ENCODE data around the gene DNA2. TPM values are rescaled to one million over a fixed set of nuclear protein-coding genes. Genes with fewer than 3 reads are reported as not detected.

The DNA2 gene
- total RNA-seq, 4 donors from 2014 or later: 1.8 to 10.5 (median 5.2) TPM

GRCh38 chr10:68428396-68429104, 43.2 kb downstream of the DNA2 start:
- WGBS, 2 donors: 71 to 78% methylated on average over 5 of the region's 5 CpGs
- intact Hi-C loops (cut with DNase I): no loop called here

DNA sequence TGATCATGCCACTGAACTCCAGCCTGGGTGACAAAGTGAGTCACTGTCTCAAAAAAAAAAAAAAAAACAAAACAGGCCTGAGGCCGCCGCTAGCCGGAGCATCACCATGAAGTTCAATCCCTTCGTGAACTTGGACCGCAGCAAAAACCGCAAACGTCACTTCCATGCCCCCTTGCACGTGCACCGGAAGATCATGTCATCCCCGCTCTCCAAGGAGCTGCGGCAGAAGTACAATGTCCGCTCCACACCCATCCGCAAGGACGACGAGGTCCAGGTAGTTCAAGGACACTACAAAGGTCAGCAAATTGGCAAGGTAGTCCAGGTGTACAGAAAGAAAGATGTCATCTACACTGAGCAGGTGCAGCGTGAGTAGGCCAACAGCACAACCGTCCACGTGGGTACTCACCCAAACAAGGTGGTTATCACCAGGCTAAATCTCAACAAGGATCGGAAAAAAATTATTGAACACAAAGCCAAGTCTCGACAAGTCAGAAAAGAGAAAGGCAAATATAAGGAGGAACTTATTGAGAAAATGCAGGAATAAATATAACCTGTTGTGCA, 47.2 kb downstream of the DNA2 start:
- 90 to 93% methylated on average over 20 of the region's 20 CpGs for WGBS, 2 donors
- no peak for DNase-seq
- intact Hi-C loops (cut with DNase I): no loop called here
- TF ChIP-seq, protein P1, sequence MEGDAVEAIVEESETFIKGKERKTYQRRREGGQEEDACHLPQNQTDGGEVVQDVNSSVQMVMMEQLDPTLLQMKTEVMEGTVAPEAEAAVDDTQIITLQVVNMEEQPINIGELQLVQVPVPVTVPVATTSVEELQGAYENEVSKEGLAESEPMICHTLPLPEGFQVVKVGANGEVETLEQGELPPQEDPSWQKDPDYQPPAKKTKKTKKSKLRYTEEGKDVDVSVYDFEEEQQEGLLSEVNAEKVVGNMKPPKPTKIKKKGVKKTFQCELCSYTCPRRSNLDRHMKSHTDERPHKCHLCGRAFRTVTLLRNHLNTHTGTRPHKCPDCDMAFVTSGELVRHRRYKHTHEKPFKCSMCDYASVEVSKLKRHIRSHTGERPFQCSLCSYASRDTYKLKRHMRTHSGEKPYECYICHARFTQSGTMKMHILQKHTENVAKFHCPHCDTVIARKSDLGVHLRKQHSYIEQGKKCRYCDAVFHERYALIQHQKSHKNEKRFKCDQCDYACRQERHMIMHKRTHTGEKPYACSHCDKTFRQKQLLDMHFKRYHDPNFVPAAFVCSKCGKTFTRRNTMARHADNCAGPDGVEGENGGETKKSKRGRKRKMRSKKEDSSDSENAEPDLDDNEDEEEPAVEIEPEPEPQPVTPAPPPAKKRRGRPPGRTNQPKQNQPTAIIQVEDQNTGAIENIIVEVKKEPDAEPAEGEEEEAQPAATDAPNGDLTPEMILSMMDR (IDR thresholded peaks at IDR 0.05): no peak
- no peak for TF ChIP-seq POLR2A (IDR thresholded peaks at IDR 0.05)
- H3K36me3 ChIP-seq: peaks cover 0 to 17% (median 0%) of the 10 kb centered on the region in 3 donors
- H3K27ac ChIP-seq: no peak overlapping the region
- no peaks in the 10 kb centered on the region for H3K27me3 ChIP-seq
- H3K4me3 ChIP-seq: no peak overlapping the region
- H3K4me1 ChIP-seq: no peaks in the 10 kb centered on the region
- no peaks in the 10 kb centered on the region for H3K9me3 ChIP-seq

More at GRCh38 chr10:68428396-68429104, 43.2 kb downstream of the DNA2 start:
- Histone ChIP-seq H3K36me3 (peaks cover 0 to 7% (median 0%) of the 10 kb centered on the region in 3 donors), H3K27ac (no peak overlapping the region), H3K9me3 (no peaks in the 10 kb centered on the region), H3K4me1 (no peaks in the 10 kb centered on the region), H3K4me3 (no peak overlapping the region), H3K27me3 (no peaks in the 10 kb centered on the region)
- TF ChIP-seq, protein P1 (IDR thresholded peaks at IDR 0.05): no peak
- no peak for TF ChIP-seq POLR2A (IDR thresholded peaks at IDR 0.05)
- no peak for DNase-seq

DNA sequence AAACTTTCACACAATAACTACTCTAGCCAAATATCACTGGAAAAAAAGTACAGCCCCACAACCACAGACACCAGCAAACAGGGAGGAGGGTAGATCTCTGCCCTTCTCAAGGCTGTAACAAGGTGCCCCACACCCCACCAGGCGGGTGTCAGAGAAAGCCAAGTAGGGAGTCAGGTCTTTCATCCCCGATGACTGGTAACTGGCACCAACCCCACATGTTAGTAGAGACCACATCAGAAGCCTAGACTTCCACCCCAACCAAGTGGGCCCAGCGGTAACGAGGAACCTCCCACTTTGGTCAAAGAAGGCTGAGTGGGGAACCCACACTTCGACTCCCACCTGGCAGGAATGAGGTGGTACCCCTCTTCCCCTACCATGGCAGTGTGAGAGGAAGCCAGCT, 48.3 kb downstream of the DNA2 start:
- DNase-seq: no peak
- WGBS, 2 donors: 86 to 96% methylated on average over 3 to 5 of the region's 5 CpGs
- TF ChIP-seq, protein P1 (IDR thresholded peaks at IDR 0.05): no peak
- no peak for TF ChIP-seq POLR2A (IDR thresholded peaks at IDR 0.05)
- peaks cover 0 to 17% (median 0%) of the 10 kb centered on the region in 3 donors for H3K36me3 ChIP-seq
- H3K4me3 ChIP-seq: no peak overlapping the region
- no peaks in the 10 kb centered on the region for H3K4me1 ChIP-seq
- no peak overlapping the region for H3K27ac ChIP-seq
- H3K27me3 ChIP-seq: no peaks in the 10 kb centered on the region
- intact Hi-C loops (cut with DNase I): no loop called here
- no peaks in the 10 kb centered on the region for H3K9me3 ChIP-seq

- no peak overlapping the region for H3K4me3 ChIP-seq
- 87 to 88% methylated on average over 3 of the region's 3 CpGs for WGBS, 2 donors
- no peak overlapping the region for H3K27ac ChIP-seq
- no peaks in the 10 kb centered on the region for H3K27me3 ChIP-seq
- H3K4me1 ChIP-seq: no peaks in the 10 kb centered on the region
- intact Hi-C loops (cut with DNase I): no loop called here
- no peaks in the 10 kb centered on the region for H3K9me3 ChIP-seq
- H3K36me3 ChIP-seq: peaks cover 0 to 14% (median 0%) of the 10 kb centered on the region in 3 donors
- TF ChIP-seq, protein P1 (IDR thresholded peaks at IDR 0.05): no peak
- TF ChIP-seq POLR2A (IDR thresholded peaks at IDR 0.05): no peak
- no peak for DNase-seq
Observed at GRCh38 chr10:68419376-68419775, 52.4 kb downstream of the DNA2 start.

GRCh38 chr10:68408898-68409518, 62.8 kb downstream of the DNA2 start:
- TF ChIP-seq, protein P1 (IDR thresholded peaks at IDR 0.05): no peak
- TF ChIP-seq POLR2A (IDR thresholded peaks at IDR 0.05): no peak
- no peak overlapping the region for H3K4me3 ChIP-seq
- H3K9me3 ChIP-seq: no peaks in the 10 kb centered on the region
- H3K4me1 ChIP-seq: peaks cover 0 to 28% (median 3%) of the 10 kb centered on the region in 3 donors
- H3K36me3 ChIP-seq: no peaks in the 10 kb centered on the region
- intact Hi-C loops (cut with DNase I): no loop called here
- DNase-seq: no peak
- no peaks in the 10 kb centered on the region for H3K27me3 ChIP-seq
- WGBS, 2 donors: 88 to 94% methylated on average over 2 of the region's 2 CpGs
- H3K27ac ChIP-seq: no peak overlapping the region
